Activated T-cell treated with anti-CD3 and anti-CD28 coated beads for 1 hour (primary cell): ENCODE results near the gene PFKL.
A peak's percentile ranks its signal among the peaks of the same experiment; 100 is the strongest.
"Not testable (repeated sequence)": the region's sequence is repeated elsewhere in the genome, so short reads cannot be mapped to it uniquely, and the experiment has no call there.

Experiments
- DNase-seq: peaks from one replicate; pipeline ENCODE4 v3.0.0-alpha.2; 2020; ENCODE audit warnings: low read depth

The PFKL gene

GRCh38 chr21:44279354-44280260, 20.2 kb upstream of the PFKL start:
- no peak for DNase-seq

GRCh38 chr21:44281801-44282200, 18.1 kb upstream of the PFKL start:
- no peak for DNase-seq

- DNase-seq, result no peak
Observed at GRCh38 chr21:44282370-44282769, 17.5 kb upstream of the PFKL start.

- not testable (repeated sequence) for DNase-seq
Observed at GRCh38 chr21:44283211-44283785, 16.6 kb upstream of the PFKL start.

- no peak for DNase-seq
Observed at GRCh38 chr21:44283948-44284347, 15.9 kb upstream of the PFKL start.

GRCh38 chr21:44285138-44285992, 14.5 kb upstream of the PFKL start, which contains the start of gene AIRE:
AIRE (plus strand) TSS chr21:44285876; CDS start chr21:44286007, 131 bp downstream.
- DNase-seq, result no peak

GRCh38 chr21:44286086-44286715, 13.7 kb upstream of the PFKL start:
- DNase-seq, result no peak

GRCh38 chr21:44286716-44287632, 12.9 kb upstream of the PFKL start:
- no peak for DNase-seq

GRCh38 chr21:44288251-44289110, 11.4 kb upstream of the PFKL start:
- no peak for DNase-seq

GRCh38 chr21:44289381-44290010, 10.4 kb upstream of the PFKL start:
- DNase-seq, result no peak

GRCh38 chr21:44290327-44291077, 9.4 kb upstream of the PFKL start:
- no peak for DNase-seq

- no peak for DNase-seq
Observed at GRCh38 chr21:44291078-44291935, 8.5 kb upstream of the PFKL start.

- no peak for DNase-seq
Observed at GRCh38 chr21:44291936-44292811, 7.7 kb upstream of the PFKL start.

GRCh38 chr21:44292812-44293195, 7.0 kb upstream of the PFKL start:
- DNase-seq, result no peak

GRCh38 chr21:44293551-44294231, 6.2 kb upstream of the PFKL start:
- DNase-seq, result peak; percentile 9
